H1 (cell line): ENCODE data around the gene ATF3. TPM values are rescaled to one million over a fixed set of nuclear protein-coding genes. Genes with fewer than 3 reads are reported as not detected.

Experiments used
- CTCF ChIA-PET: fragments of 300-600 bp; sonication (Branson Sonifier 250); formaldehyde crosslinking; loops from one replicate; lab custom pipeline; 2021; ENCODE audit not compliant: partially characterized antibody; lab: Charles Lee
- POLR2A ChIA-PET: fragments of 300-600 bp; sonication (Branson Sonifier 250); formaldehyde crosslinking; loops from one replicate; lab custom pipeline; 2021; ENCODE audit warnings: inconsistent platforms; ENCODE audit not compliant: partially characterized antibody; lab: Charles Lee
- DNase-seq, 2 experiments: peaks; one replicate each; pipeline versions ENCODE4 v3.0.0 to v3.0.0-alpha.2; 2010 to 2022; ENCODE audit warnings: low spot score in 2 of 2, low read depth in 1 of 2, mixed read lengths in 1 of 2
- FAIRE-seq: peaks from 2 replicates; lab custom pipeline; 2011; peaks lifted over from hg19 to GRCh38; lab: Jason Lieb, UNC
- H2AFZ ChIP-seq: 2 replicates; pipeline ENCODE4 v1.8.1; 2012; ENCODE audit warnings: low read length, inconsistent platforms
- H2AK5ac ChIP-seq: 2 replicates; pipeline ENCODE4 v1.6.1; 2013; ENCODE audit warnings: low read depth, low read length
- H2BK120ac ChIP-seq: replicated peaks from 2 replicates; pipeline ENCODE3; 2013; ENCODE audit warnings: low read depth, low read length, inconsistent platforms
- H2BK12ac ChIP-seq: 2 replicates; pipeline ENCODE4 v1.6.1; 2013; ENCODE audit warnings: low read depth, low read length
- H2BK15ac ChIP-seq: 2 replicates; pipeline ENCODE4 v1.6.1; 2013; ENCODE audit warnings: low read length
- H2BK20ac ChIP-seq: 2 replicates; pipeline ENCODE4 v1.6.1; 2013; ENCODE audit warnings: low read length
- H2BK5ac ChIP-seq: 2 replicates; pipeline ENCODE4 v1.6.1; 2013; ENCODE audit warnings: low read depth, low read length
- H3K14ac ChIP-seq: 2 replicates; pipeline ENCODE4 v1.6.1; 2013; ENCODE audit warnings: inconsistent platforms; ENCODE audit not compliant: insufficient read length
- H3K18ac ChIP-seq: 2 replicates; pipeline ENCODE4 v1.6.1; 2013; ENCODE audit warnings: low read length; ENCODE audit errors: extremely low read depth
- H3K23ac ChIP-seq: 2 replicates; pipeline ENCODE4 v1.6.1; 2013; ENCODE audit warnings: inconsistent platforms; ENCODE audit not compliant: insufficient read length
- H3K23me2 ChIP-seq: 2 replicates; pipeline ENCODE4 v1.6.1; 2013; ENCODE audit warnings: low read depth, low read length
- H3K27ac ChIP-seq: 2 replicates; pipeline ENCODE4 v1.6.1; 2011; ENCODE audit warnings: low read depth, low read length, inconsistent platforms
- H3K27me3 ChIP-seq, 4 experiments: replicated peaks in 1 of 4; 1 replicate in 1 of 4; 2 replicates in 3 of 4; pipeline versions ENCODE4 v1.6.1 to v1.8.1; 2011 to 2013; ENCODE audit warnings: low read length in 3 of 4, mild to moderate bottlenecking in 3 of 4, inconsistent platforms in 2 of 4, mixed read lengths in 2 of 4, moderate library complexity in 1 of 4; ENCODE audit not compliant: control insufficient read depth in 3 of 4, insufficient read depth in 3 of 4; ENCODE audit errors: extremely low read depth in 1 of 4
- H3K36me3 ChIP-seq, 4 experiments: 2 replicates each; pipeline versions ENCODE4 v1.6.1 to v1.8.1; 2011 to 2013; ENCODE audit warnings: mild to moderate bottlenecking in 4 of 4, low read length in 3 of 4, moderate library complexity in 2 of 4, control low read depth in 1 of 4, inconsistent platforms in 1 of 4; ENCODE audit not compliant: insufficient read depth in 4 of 4, control insufficient read depth in 2 of 4
- H3K4ac ChIP-seq: replicated peaks from 2 replicates; pipeline ENCODE3; 2013; ENCODE audit warnings: low read length, low read depth, mixed read lengths, inconsistent platforms; ENCODE audit not compliant: insufficient read length
- H3K4me1 ChIP-seq, 4 experiments: replicated peaks in 1 of 4; 1 replicate in 1 of 4; 2 replicates in 3 of 4; pipeline versions ENCODE4 v1.6.1 to v1.8.1; 2011 to 2013; ENCODE audit warnings: low read length in 3 of 4, inconsistent platforms in 2 of 4, mixed read lengths in 1 of 4; ENCODE audit not compliant: insufficient read depth in 4 of 4, control insufficient read depth in 3 of 4
- H3K4me2 ChIP-seq, 2 experiments: 2 replicates each; pipeline versions ENCODE4 v1.6.1 to v1.8.1; 2011 to 2013; ENCODE audit warnings: low read depth in 2 of 2, low read length in 2 of 2, control low read depth in 1 of 2, inconsistent platforms in 1 of 2, mild to moderate bottlenecking in 1 of 2; ENCODE audit not compliant: insufficient read depth in 1 of 2
- H3K4me3 ChIP-seq, 4 experiments: fragments of 200-600, 300-600 bp in 1 of 4; sonication (generic), shearing (Covaris generic), sonication (Bioruptor Twin) in 1 of 4; 2 replicates each; pipeline versions ENCODE4 v1.5.1 to v1.8.1; 2011 to 2016; ENCODE audit warnings: low read length in 4 of 4, low read depth in 3 of 4, control low read depth in 2 of 4, inconsistent platforms in 2 of 4, mild to moderate bottlenecking in 2 of 4, mixed read lengths in 1 of 4, moderate library complexity in 1 of 4; ENCODE audit not compliant: insufficient read depth in 2 of 4; ENCODE audit errors: extremely low read depth in 1 of 4
- H3K56ac ChIP-seq: replicated peaks from 2 replicates; pipeline ENCODE3; 2013; ENCODE audit warnings: low read depth, mild to moderate bottlenecking, mixed read lengths, low read length, inconsistent platforms; ENCODE audit not compliant: insufficient read length
- H3K79me1 ChIP-seq: 2 replicates; pipeline ENCODE4 v1.6.1; 2013; ENCODE audit warnings: low read depth, low read length, control low read depth
- H3K79me2 ChIP-seq, 2 experiments: 2 replicates each; pipeline versions ENCODE4 v1.6.1 to v1.8.1; 2012 to 2013; ENCODE audit warnings: low read length in 2 of 2, mild to moderate bottlenecking in 2 of 2, inconsistent platforms in 1 of 2; ENCODE audit not compliant: insufficient read depth in 2 of 2, control insufficient read depth in 1 of 2
- H3K9ac ChIP-seq, 4 experiments: replicated peaks in 1 of 4; 1 replicate in 1 of 4; 2 replicates in 3 of 4; pipeline versions ENCODE4 v1.6.1 to v1.8.1; 2011 to 2013; ENCODE audit warnings: low read depth in 3 of 4, low read length in 3 of 4, control low read depth in 2 of 4, mild to moderate bottlenecking in 2 of 4, moderate library complexity in 2 of 4, inconsistent platforms in 1 of 4; ENCODE audit errors: extremely low read depth in 1 of 4
- H3K9me3 ChIP-seq, 2 experiments: 2 replicates each; pipeline versions ENCODE4 v1.6.1 to v1.8.1; 2012 to 2013; ENCODE audit warnings: mild to moderate bottlenecking in 2 of 2, moderate library complexity in 2 of 2, control low read depth in 1 of 2, inconsistent platforms in 1 of 2, low read depth in 1 of 2, low read length in 1 of 2, mixed read lengths in 1 of 2; ENCODE audit not compliant: insufficient read depth in 2 of 2
- H4K20me1 ChIP-seq, 2 experiments: replicated peaks in 1 of 2; 2 replicates each; pipeline versions ENCODE3 to v1.8.1; 2011 to 2013; ENCODE audit warnings: inconsistent platforms in 2 of 2, low read length in 2 of 2, mild to moderate bottlenecking in 1 of 2; ENCODE audit not compliant: insufficient read depth in 2 of 2, control insufficient read depth in 1 of 2
- H4K5ac ChIP-seq: 2 replicates; pipeline ENCODE4 v1.6.1; 2013; ENCODE audit warnings: low read length, low read depth, mixed read lengths, inconsistent platforms; ENCODE audit not compliant: insufficient read length
- H4K8ac ChIP-seq: 2 replicates; pipeline ENCODE4 v1.8.0; 2013; ENCODE audit warnings: mild to moderate bottlenecking, moderate library complexity, low read length, inconsistent platforms; ENCODE audit not compliant: insufficient read depth; ENCODE audit errors: extremely low read depth
- H4K91ac ChIP-seq: replicated peaks from 2 replicates; pipeline ENCODE3; 2013; ENCODE audit warnings: low read length, mixed read lengths, inconsistent platforms; ENCODE audit not compliant: insufficient read length
- CBX5 ChIP-seq: fragments of 300-800, 300-1000 bp; sonication (generic); IDR thresholded peaks from 2 replicates; pipeline ENCODE4 v1.7.1; 2016; ENCODE audit warnings: antibody characterized with exemption, low read length, low read depth
- HDAC2 ChIP-seq, 2 experiments: fragments of 300-600 bp in 1 of 2; sonication (generic) in 1 of 2; IDR thresholded peaks; 2 replicates each; pipeline ENCODE4 v1.6.1; 2011 to 2012; ENCODE audit warnings: low read depth in 2 of 2, low read length in 2 of 2, mild to moderate bottlenecking in 2 of 2, moderate library complexity in 2 of 2, borderline replicate concordance in 1 of 2, inconsistent platforms in 1 of 2
- KDM4A ChIP-seq: IDR thresholded peaks from one replicate; pipeline ENCODE4 v1.7.1; 2012; ENCODE audit warnings: low read depth, mild to moderate bottlenecking, moderate library complexity, low read length, inconsistent platforms; ENCODE audit not compliant: severe bottlenecking
- KDM5A ChIP-seq: fragments of 200-600 bp; IDR thresholded peaks from 2 replicates; pipeline ENCODE4 v1.7.1; 2012; ENCODE audit warnings: mild to moderate bottlenecking, low read length, inconsistent platforms, mixed read lengths
- WGBS, 2 experiments: shearing (Covaris generic) in 1 of 2; methylation state at CpG; one replicate each; pipeline versions ENCODE4 v1.1.6 to v1.1.7; 2013 to 2015; ENCODE audit warnings: low lambda C conversion rate in 2 of 2, mixed read lengths in 2 of 2, inconsistent platforms in 1 of 2, low coverage in 1 of 2, missing lambda C conversion rate in 1 of 2; ENCODE audit not compliant: insufficient replicate concordance in 2 of 2, insufficient coverage in 1 of 2, insufficient read length in 1 of 2; ENCODE audit errors: extremely low coverage in 1 of 2, missing lambda C conversion rate in 1 of 2; 5-methylcytosine and 5-hydroxymethylcytosine counted together
- polyA plus RNA-seq, 7 experiments: library from polyadenylated mRNA; depleted of rRNA in 3 of 7; stranded (reverse) in 5 of 7; unstranded in 2 of 7; fragments of >200 nt in 5 of 7; fragments of 200-250 nt in 2 of 7; gene quantifications; 1 replicate in 5 of 7; 2 replicates in 1 of 7; 4 replicates in 1 of 7; pipeline versions ENCODE4 v1.2.1 to v1.2.3, GENCODE V29; 2011 to 2013; ENCODE audit warnings: missing spikeins in 2 of 7, mixed read lengths in 2 of 7
- total RNA-seq: library from RNA; stranded (reverse); fragmentation: NEBNext Ultra II Directional; extraction: Animal tissue kit (Norgen Biotek cat#: 25700); gene quantifications from 2 replicates; pipeline ENCODE4 v1.2.1, GENCODE V29; 2021
- TF ChIP-seq, protein P1 (sequence below): IDR thresholded peaks from 2 replicates; pipeline ENCODE4 v1.6.1; 2012; ENCODE audit warnings: low read length, inconsistent platforms
- TF ChIP-seq, protein P2 (sequence below), 3 experiments: IDR thresholded peaks; 1 replicate in 2 of 3; 2 replicates in 1 of 3; pipeline versions ENCODE4 v1.5.1 to v1.6.1; 2011; ENCODE audit warnings: low read length in 3 of 3, mild to moderate bottlenecking in 3 of 3, inconsistent platforms in 2 of 3, low read depth in 1 of 3, moderate library complexity in 1 of 3; ENCODE audit not compliant: insufficient read depth in 1 of 3; ENCODE audit errors: control extremely low read depth in 1 of 3

The ATF3 gene
- total and polyA plus RNA-seq, 2 of the 8 experiments (the other 6 are each of a cell fraction or from before 2014, with no cell fraction given), result 12.2 to 27.7 TPM

DNA sequence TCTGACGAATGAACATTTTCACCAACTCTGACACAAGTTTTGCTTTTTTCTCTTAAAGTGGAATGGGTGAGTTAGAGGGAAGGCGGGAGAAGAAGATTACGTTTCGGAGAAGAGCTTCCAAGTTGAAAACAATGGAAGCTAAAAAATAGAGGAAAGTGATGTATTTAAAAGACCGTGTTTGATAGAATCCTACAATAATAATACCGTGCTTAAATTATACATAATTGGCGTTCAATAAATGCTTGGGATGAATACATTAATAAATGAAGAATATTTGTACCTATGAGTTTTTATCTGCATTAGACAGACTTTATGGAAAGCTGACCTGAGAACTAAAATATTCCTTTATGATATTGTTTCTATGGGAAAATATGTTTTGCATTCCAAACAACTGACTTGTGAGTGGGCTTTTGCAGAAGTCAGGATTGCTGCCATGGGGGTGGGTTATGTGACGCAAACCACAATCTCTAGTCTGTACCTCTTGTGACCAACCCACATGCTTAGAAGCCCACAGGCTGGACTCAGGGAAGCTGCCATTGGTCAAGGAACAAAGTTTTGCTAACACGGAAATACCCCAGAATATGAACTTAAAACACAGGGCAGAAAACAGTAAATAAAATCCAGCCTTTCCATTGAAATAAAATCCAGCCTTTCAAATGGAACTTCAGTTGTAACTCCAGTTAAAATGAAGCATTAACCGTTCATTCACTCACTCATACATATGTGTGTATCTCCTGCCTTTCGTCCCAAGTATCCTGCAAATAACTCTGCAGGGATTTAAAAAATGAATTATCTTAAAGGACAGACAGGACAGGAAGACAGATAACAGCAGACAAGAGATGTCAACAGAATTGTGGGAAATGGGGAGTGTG is 21.3 kb upstream of the ATF3 start:
- H3K9me3 ChIP-seq, result no peaks in the 10 kb centered on the region
- H4K5ac ChIP-seq, result no peak overlapping the region
- no peak overlapping the region for H2AFZ ChIP-seq
- POLR2A ChIA-PET, result interaction anchor here (0.8 to 2.0 kb wide), 3 partner anchors 21 to 33 kb away, joined by 3 to 8 read pairs (median 4); partner anchors contain the start of gene ATF3
- H3K4me3 ChIP-seq, result no peak overlapping the region
- WGBS, 2 experiments, result 80 to 100% methylated on average over 3 to 11 of the region's 11 CpGs
- DNase-seq, result no peak
- H3K4me2 ChIP-seq, result 0 out of 4 replicates have a peak overlapping the region, but pooled peaks of 1 of the 2 experiments have one; percentile 8
- no peak overlapping the region for H3K9ac ChIP-seq
- no peak overlapping the region for H3K14ac ChIP-seq
- H3K23me2 ChIP-seq, result no peaks in the 10 kb centered on the region
- H3K56ac ChIP-seq, result no peak overlapping the region
- no peaks in the 10 kb centered on the region for H3K36me3 ChIP-seq
- no peak overlapping the region for H2BK120ac ChIP-seq
- H3K4ac ChIP-seq, result no peak overlapping the region
- no peak overlapping the region for H2AK5ac ChIP-seq
- H3K79me1 ChIP-seq, result no peaks in the 10 kb centered on the region
- H2BK20ac ChIP-seq, result no peak overlapping the region
- no peak overlapping the region for H3K18ac ChIP-seq
- no peaks in the 10 kb centered on the region for H4K20me1 ChIP-seq
- H2BK15ac ChIP-seq, result no peak overlapping the region
- CTCF ChIA-PET, result interaction anchor here (0.6 to 2.9 kb wide), 12 partner anchors 8 to 182 kb away, joined by 3 to 12 read pairs (median 4); partner anchors contain the start of gene ATF3
- no peak overlapping the region for H4K8ac ChIP-seq
- no peaks in the 10 kb centered on the region for H3K79me2 ChIP-seq
- no peak for FAIRE-seq
- H3K23ac ChIP-seq, result no peak overlapping the region
- no peaks in the 10 kb centered on the region for H3K27me3 ChIP-seq
- H2BK12ac ChIP-seq, result no peak overlapping the region
- no peak overlapping the region for H3K27ac ChIP-seq
- no peak overlapping the region for H2BK5ac ChIP-seq
- H3K4me1 ChIP-seq, result peaks cover 0 to 9% (median 5%) of the 10 kb centered on the region in 4 experiments; a peak in 4 of 7 replicates
- H4K91ac ChIP-seq, result no peak overlapping the region
- TF ChIP-seq, protein P1, sequence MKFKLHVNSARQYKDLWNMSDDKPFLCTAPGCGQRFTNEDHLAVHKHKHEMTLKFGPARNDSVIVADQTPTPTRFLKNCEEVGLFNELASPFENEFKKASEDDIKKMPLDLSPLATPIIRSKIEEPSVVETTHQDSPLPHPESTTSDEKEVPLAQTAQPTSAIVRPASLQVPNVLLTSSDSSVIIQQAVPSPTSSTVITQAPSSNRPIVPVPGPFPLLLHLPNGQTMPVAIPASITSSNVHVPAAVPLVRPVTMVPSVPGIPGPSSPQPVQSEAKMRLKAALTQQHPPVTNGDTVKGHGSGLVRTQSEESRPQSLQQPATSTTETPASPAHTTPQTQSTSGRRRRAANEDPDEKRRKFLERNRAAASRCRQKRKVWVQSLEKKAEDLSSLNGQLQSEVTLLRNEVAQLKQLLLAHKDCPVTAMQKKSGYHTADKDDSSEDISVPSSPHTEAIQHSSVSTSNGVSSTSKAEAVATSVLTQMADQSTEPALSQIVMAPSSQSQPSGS, result no peak
- TF ChIP-seq KDM4A, result no peak
- TF ChIP-seq, protein P2, sequence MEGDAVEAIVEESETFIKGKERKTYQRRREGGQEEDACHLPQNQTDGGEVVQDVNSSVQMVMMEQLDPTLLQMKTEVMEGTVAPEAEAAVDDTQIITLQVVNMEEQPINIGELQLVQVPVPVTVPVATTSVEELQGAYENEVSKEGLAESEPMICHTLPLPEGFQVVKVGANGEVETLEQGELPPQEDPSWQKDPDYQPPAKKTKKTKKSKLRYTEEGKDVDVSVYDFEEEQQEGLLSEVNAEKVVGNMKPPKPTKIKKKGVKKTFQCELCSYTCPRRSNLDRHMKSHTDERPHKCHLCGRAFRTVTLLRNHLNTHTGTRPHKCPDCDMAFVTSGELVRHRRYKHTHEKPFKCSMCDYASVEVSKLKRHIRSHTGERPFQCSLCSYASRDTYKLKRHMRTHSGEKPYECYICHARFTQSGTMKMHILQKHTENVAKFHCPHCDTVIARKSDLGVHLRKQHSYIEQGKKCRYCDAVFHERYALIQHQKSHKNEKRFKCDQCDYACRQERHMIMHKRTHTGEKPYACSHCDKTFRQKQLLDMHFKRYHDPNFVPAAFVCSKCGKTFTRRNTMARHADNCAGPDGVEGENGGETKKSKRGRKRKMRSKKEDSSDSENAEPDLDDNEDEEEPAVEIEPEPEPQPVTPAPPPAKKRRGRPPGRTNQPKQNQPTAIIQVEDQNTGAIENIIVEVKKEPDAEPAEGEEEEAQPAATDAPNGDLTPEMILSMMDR (IDR thresholded peaks at IDR 0.05; ENCODE audit: control extremely low read depth in 1 of 3, insufficient read depth in 1 of 3, low read depth in 1 of 3, low read length in 3 of 3), result no peak
- no peak for TF ChIP-seq HDAC2 (IDR thresholded peaks at IDR 0.05; ENCODE audit: borderline replicate concordance in 1 of 2, low read depth in 2 of 2, low read length in 2 of 2)
- TF ChIP-seq CBX5, result no peak
- TF ChIP-seq KDM5A, result no peak
